ENCODE data around the gene STXBP5L. TPM values are rescaled to one million over a fixed set of nuclear protein-coding genes. Genes with fewer than 3 reads are reported as not detected.
"Not testable (repeated sequence)": the region's sequence is repeated elsewhere in the genome, so short reads cannot be mapped to it uniquely, and the experiment has no call there.

Gene STXBP5L
- total RNA-seq, 2 experiments from 2014 or later, result not detected

DNA sequence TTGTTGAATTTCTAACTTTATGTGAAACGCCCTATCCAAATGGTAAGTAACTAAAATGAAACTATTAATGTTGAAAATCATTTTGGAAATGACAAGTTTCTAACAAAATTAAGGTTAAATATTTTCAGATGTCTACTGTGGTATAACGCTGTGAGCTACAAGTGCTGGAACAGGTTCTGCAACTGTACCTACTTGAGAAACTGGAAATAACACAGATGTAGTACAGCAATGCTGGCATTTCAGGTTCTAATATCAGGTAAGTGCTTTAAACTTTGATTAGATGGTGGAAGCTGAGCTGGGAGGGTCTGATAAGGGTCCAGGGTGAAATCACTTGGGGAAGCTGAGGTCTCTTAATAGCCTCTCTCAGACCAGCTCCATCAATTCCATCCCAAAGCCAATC lies 315.1 kb downstream of the STXBP5L start:
- no peak overlapping the region for H3K4me3 Mint-ChIP-seq
- CTCF ChIA-PET, result no interaction called here
- ATAC-seq (no peak), DNase-seq (no peak)
- no peaks in the 10 kb centered on the region for H3K36me3 Mint-ChIP-seq
- no peak overlapping the region for H3K27ac Mint-ChIP-seq
- H3K9me3 Mint-ChIP-seq (ENCODE audit: low read depth), result no peaks in the 10 kb centered on the region
- no peaks in the 10 kb centered on the region for H3K27me3 Mint-ChIP-seq
- H3K4me1 Mint-ChIP-seq, result no peaks in the 10 kb centered on the region

DNA sequence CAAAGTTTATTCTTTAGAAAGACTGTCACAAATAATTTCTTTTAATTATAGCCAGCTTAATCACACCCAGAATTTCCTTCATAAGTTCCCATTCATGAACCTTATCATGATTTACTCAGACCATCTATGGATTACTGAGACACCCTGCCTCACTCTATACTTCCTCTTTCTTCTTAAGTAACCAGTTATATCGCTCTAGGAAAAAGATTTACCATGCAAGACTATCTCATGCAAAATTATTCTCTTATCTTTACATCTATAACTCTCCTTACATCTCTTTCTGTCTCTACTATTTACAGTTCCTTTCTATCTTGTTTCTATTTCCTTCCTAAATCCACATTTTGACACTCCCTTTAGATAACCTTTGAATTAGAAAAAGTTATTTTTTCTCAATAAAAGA lies 321.0 kb downstream of the STXBP5L start:
- DNase-seq (no peak), ATAC-seq (no peak)
- H3K9me3 Mint-ChIP-seq (ENCODE audit: low read depth), result no peaks in the 10 kb centered on the region
- no peaks in the 10 kb centered on the region for H3K36me3 Mint-ChIP-seq
- no peak overlapping the region for H3K4me3 Mint-ChIP-seq
- no peaks in the 10 kb centered on the region for H3K27me3 Mint-ChIP-seq
- CTCF ChIA-PET, result no interaction called here
- H3K4me1 Mint-ChIP-seq, result no peaks in the 10 kb centered on the region
- no peak overlapping the region for H3K27ac Mint-ChIP-seq

DNA sequence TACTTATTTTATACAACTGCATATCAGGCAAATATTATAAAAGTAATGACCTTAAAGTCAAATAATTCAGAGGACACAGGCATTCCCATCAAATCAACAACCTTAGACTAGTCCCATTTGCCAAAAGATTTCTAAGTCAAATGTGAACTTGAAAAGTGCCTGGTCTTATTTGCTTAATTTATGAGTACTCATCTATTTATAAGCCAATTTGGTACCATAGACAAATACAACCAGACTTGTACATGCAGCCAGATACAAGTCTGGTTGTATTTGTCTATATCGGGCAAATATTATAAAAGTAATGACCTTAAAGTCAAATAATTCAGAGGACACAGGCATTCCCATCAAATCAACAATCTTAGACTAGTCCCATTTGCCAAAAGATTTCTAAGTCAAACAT lies 322.2 kb downstream of the STXBP5L start:
- CTCF ChIA-PET; H3K27ac Mint-ChIP-seq; DNase-seq; H3K9me3 Mint-ChIP-seq (ENCODE audit: low read depth); H3K27me3 Mint-ChIP-seq; H3K36me3 Mint-ChIP-seq; H3K4me1 Mint-ChIP-seq; H3K4me3 Mint-ChIP-seq; ATAC-seq: not testable (repeated sequence)

DNA sequence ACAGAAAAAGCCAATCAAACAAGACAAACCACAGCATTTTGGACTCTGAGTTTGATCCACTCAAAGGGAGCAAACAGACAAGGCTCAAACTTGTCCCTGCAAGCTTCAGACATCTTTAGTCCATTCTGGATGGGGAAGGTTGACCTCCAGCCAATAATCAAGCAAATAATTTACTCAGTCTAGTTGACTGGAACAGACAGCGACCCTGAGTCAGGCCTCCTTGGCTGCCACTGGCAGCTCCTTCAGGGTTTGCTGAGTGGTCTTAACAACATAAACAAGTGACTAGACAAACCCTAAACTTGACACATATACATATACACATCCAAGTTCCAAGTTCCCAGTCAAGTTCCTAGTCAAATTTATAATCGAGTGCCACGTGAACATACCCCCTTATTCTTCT lies 323.9 kb downstream of the STXBP5L start:
- H3K4me1 Mint-ChIP-seq, result no peaks in the 10 kb centered on the region
- no peaks in the 10 kb centered on the region for H3K9me3 Mint-ChIP-seq (ENCODE audit: low read depth)
- H3K4me3 Mint-ChIP-seq, result no peak overlapping the region
- CTCF ChIA-PET, result no interaction called here
- no peak for DNase-seq
- H3K36me3 Mint-ChIP-seq, result no peaks in the 10 kb centered on the region
- no peaks in the 10 kb centered on the region for H3K27me3 Mint-ChIP-seq
- no peak overlapping the region for H3K27ac Mint-ChIP-seq
- ATAC-seq, result no peak

DNA sequence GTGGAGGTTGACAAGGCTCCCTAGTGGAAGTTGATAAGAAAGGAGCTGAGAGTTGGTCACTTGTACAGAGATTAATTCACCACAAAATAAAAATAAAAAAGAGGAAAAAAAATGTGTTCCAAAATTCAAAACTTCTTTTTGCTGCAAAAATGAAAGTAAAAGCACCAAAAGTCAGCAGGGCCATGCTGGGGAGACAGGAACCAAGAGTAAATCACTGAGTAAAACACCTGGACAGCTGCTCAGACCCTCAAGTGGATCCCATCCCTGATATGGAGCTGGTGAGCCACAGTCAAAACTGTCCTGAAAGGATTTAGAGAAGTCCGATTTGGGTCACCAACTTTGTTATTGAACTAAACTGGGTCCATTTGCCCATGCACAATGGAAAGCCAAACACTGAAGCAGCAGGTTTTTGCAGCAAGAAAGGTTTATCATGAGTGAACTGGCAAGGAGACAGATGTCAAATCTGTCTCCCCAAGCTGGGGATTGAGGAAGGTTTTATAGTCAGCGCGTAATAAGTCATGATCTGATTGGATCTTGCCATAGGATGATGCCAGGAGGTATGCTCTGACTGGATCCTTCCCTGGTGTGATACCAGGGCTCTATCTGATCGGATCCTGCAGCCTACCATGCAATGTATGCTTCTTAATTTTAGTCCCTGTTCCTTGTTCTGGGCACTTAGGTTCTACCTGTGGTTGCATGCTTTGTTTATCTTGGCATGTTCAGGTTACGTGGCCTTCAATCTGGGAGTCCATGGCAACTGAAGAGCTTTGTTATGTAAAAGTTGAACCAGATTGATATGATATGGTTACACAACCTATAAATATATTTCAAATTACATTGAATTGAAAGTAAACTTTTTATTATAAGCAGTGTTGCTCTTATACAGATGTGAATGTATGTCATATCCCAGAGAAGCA lies 324.6 kb downstream of the STXBP5L start:
- no peaks in the 10 kb centered on the region for H3K27me3 Mint-ChIP-seq
- H3K9me3 Mint-ChIP-seq (ENCODE audit: low read depth), result no peaks in the 10 kb centered on the region
- H3K27ac Mint-ChIP-seq, result no peak overlapping the region
- no peaks in the 10 kb centered on the region for H3K36me3 Mint-ChIP-seq
- DNase-seq (no peak), ATAC-seq (no peak)
- CTCF ChIA-PET, result interaction anchor here (0.6 kb wide), 1 partner anchor 226 kb away, joined by 3 read pairs; no protein-coding TSS in a partner anchor
- H3K4me1 Mint-ChIP-seq, result no peaks in the 10 kb centered on the region
- H3K4me3 Mint-ChIP-seq, result no peak overlapping the region

DNA sequence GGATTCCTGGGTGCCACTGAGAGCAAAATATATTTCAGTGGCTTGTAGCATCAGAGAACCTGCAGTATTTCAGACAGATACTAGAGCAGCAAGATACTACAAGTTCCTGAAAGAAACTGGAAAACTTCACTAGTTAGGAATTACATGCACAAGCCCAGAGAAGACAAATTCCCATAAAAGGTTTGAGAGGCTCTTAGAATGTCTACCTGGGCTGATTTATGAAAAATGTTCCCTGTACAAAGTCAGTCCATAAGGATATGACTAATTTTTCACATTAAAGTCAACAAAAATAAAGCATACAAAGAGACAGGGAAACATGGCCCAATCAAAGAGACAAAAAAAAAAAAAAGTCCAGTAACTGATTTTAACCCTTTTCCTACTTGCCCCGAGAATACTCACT lies 335.2 kb downstream of the STXBP5L start:
- H3K27me3 Mint-ChIP-seq, result no peaks in the 10 kb centered on the region
- CTCF ChIA-PET, result no interaction called here
- H3K9me3 Mint-ChIP-seq (ENCODE audit: low read depth), result no peaks in the 10 kb centered on the region
- DNase-seq (no peak), ATAC-seq (no peak)
- H3K4me1 Mint-ChIP-seq, result no peaks in the 10 kb centered on the region
- no peaks in the 10 kb centered on the region for H3K36me3 Mint-ChIP-seq
- H3K27ac Mint-ChIP-seq, result no peak overlapping the region
- H3K4me3 Mint-ChIP-seq, result no peak overlapping the region

DNA sequence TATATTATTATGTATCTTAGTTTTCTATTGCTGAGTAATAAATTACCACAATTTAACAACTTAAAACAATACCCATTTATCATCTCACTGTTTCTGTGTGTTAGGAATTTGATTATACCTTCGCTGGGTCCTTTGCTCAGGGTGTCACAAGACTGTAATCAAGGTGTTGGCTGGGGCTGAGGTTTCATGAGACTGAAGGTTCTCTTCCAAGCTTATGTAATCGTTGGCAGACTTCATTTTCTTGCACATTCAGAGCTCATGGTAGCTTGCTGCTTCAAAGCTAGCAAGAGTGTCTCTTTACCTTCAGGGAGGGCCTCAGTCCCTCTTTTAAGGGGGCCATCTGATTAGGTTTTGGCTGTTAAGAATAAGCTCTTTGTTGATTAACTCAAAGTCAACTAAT lies 344.7 kb downstream of the STXBP5L start:
- Mint-ChIP-seq H3K36me3 (no peaks in the 10 kb centered on the region), H3K4me3 (no peak overlapping the region), H3K27ac (no peak overlapping the region), H3K4me1 (no peaks in the 10 kb centered on the region), H3K27me3 (no peaks in the 10 kb centered on the region), H3K9me3 (ENCODE audit: low read depth) (no peaks in the 10 kb centered on the region)
- ATAC-seq, result no peak
- CTCF ChIA-PET, result no interaction called here
- DNase-seq, result no peak

DNA sequence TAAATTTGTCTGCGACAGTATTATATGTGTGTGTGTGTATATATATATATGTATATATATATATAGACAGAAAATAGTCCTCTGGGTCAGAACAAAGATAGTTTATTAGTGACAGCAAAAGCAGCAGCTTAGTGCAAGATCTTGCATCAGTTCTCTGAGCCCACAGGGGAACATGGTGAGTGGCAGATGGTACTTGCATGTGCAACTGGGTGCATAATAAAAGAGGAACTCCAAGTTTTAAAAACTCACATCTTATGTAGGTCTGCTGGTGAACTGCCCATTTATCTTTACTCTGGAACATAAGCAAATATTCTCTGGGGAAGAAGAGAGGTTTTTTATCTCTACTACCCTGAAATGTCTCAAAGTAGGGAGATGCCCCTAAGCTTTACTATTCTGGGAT lies 361.4 kb downstream of the STXBP5L start:
- Mint-ChIP-seq H3K4me3 (no peak overlapping the region), H3K27me3 (no peaks in the 10 kb centered on the region), H3K9me3 (ENCODE audit: low read depth) (peaks cover 2% of the 10 kb centered on the region), H3K36me3 (no peaks in the 10 kb centered on the region), H3K4me1 (no peaks in the 10 kb centered on the region), H3K27ac (no peak overlapping the region)
- DNase-seq (no peak), ATAC-seq (no peak)
- CTCF ChIA-PET, result no interaction called here

DNA sequence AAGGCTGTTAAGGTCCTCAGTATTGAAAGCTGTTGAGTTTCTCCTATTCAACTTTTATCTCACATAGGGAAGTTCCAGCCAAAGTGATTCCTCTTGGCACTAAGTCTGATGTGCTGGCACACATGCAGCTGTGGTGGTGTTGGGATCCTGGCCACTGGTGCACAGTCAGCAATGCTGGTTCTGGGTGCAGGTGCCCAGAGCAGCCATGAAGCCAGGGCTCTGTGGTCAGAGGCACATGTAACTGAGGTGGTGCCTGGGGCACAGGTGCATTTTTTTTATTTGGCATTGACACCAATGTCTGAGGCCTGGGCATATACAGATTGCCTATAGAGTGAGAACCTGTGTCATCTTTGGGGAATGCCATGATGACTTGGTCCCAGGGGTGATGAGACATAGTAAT lies 366.4 kb downstream of the STXBP5L start:
- CTCF ChIA-PET, result no interaction called here
- Mint-ChIP-seq H3K27ac (no peak overlapping the region), H3K9me3 (ENCODE audit: low read depth) (peaks cover 7% of the 10 kb centered on the region), H3K4me3 (no peak overlapping the region), H3K27me3 (no peaks in the 10 kb centered on the region), H3K36me3 (no peaks in the 10 kb centered on the region), H3K4me1 (no peaks in the 10 kb centered on the region)
- ATAC-seq (no peak), DNase-seq (no peak)

DNA sequence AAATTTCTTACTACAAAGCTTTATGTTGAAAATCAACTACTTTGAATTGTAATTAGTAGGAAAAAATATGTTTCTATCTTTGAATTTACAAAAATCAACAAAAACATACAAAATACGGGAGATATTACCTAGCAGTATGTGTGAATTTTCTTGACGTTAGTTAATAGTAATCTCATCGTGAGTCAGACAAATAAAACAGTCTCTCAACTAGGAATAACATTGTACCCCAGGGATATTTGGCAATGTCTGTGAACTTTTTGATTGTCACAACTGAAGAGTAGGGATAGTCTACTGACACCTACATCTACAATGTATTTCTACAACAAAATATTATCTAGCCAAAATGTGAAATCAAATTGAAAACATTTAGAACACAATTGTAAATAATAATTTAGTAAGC lies 387.4 kb downstream of the STXBP5L start:
- no peaks in the 10 kb centered on the region for H3K4me1 Mint-ChIP-seq
- H3K27me3 Mint-ChIP-seq, result no peaks in the 10 kb centered on the region
- H3K36me3 Mint-ChIP-seq, result no peaks in the 10 kb centered on the region
- H3K9me3 Mint-ChIP-seq (ENCODE audit: low read depth), result no peaks in the 10 kb centered on the region
- ATAC-seq, result no peak
- DNase-seq, result no peak
- no peak overlapping the region for H3K4me3 Mint-ChIP-seq
- no peak overlapping the region for H3K27ac Mint-ChIP-seq
- CTCF ChIA-PET, result no interaction called here

DNA sequence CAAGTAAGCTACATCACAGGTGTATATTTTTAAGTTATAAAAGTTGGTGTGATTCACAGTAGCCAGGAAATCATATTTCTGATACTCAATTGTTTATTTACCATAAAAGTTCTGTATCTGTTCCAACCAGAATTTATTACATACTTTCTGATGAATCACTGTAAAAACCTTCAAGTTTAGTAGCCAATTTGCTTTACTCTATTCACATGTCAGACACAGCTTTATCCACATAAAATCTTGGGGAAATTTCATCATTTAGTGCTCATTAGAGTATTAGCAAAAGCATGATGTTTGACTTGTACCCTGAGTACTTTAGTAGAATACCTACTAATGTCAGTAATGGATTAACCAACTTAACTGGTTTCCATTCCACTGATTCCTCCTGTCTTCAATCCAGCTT lies 388.0 kb downstream of the STXBP5L start:
- no peaks in the 10 kb centered on the region for H3K36me3 Mint-ChIP-seq
- no peaks in the 10 kb centered on the region for H3K9me3 Mint-ChIP-seq (ENCODE audit: low read depth)
- H3K4me1 Mint-ChIP-seq, result no peaks in the 10 kb centered on the region
- DNase-seq (no peak), ATAC-seq (no peak)
- H3K4me3 Mint-ChIP-seq, result no peak overlapping the region
- CTCF ChIA-PET, result no interaction called here
- no peak overlapping the region for H3K27ac Mint-ChIP-seq
- no peaks in the 10 kb centered on the region for H3K27me3 Mint-ChIP-seq

DNA sequence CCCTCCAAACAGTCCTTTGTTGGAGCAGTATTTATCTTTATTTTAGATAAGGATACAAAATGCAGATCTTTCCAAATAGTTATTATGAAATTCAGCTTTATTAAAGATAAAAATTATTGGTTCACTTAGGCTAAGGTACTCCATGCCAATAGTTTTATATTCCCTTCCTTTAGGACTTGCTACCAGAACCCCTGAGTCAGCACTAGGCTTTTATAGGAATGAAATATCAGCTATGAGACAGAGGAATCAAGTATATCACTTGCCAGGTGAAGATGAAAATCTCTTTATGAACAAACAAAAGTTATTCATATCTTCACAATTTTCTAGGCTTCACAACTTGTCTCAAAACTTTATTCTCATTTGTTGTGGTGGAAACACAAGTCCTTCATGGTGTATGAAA lies 416.3 kb downstream of the STXBP5L start:
- CTCF ChIA-PET, result no interaction called here
- Mint-ChIP-seq H3K9me3 (ENCODE audit: low read depth) (no peaks in the 10 kb centered on the region), H3K36me3 (no peaks in the 10 kb centered on the region), H3K27me3 (peaks cover 3% of the 10 kb centered on the region), H3K27ac (no peak overlapping the region), H3K4me1 (no peaks in the 10 kb centered on the region), H3K4me3 (no peak overlapping the region)
- DNase-seq (no peak), ATAC-seq (no peak)

DNA sequence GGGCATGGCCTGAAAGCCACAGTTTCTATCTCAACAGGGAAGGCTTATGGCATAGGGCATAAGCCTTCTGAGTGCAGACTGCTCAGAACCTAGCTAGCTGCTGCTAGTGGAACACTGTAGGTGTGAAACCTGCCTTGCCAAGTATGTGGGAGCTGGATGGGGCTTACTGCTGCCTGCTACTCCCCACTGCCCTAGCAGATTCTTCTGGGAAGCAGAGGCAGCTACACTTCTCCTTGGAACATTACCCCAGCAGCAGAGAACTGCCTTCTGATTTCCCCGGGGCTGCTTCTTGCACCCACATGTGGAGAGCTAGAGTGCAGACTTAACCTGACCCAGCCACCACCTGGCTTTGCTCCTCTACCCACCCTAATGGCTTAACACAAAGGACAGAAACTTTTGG lies 422.1 kb downstream of the STXBP5L start:
- Mint-ChIP-seq H3K4me1 (no peaks in the 10 kb centered on the region), H3K36me3 (no peaks in the 10 kb centered on the region), H3K27me3 (no peaks in the 10 kb centered on the region), H3K4me3 (no peak overlapping the region), H3K27ac (no peak overlapping the region), H3K9me3 (ENCODE audit: low read depth) (no peaks in the 10 kb centered on the region)
- DNase-seq (no peak), ATAC-seq (no peak)
- CTCF ChIA-PET, result no interaction called here

DNA sequence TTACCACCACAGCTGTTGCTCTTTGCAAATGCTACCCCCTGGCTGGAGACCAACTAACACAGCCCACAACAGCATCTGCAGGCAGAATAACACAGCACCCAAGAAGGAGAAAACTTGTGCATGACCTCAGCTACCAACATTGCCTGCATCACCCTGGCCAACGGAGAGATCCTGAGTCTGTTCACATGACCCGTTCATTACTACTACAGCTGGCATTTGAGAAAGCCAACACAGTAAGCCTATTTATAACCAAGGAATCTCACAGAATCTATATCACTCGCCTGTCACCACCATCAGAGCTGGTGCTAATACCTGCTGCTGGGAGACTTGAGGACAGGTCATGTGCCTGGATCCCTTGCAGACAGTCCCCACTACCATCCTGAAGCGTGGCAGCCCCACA lies 422.6 kb downstream of the STXBP5L start:
- Mint-ChIP-seq H3K27me3 (no peaks in the 10 kb centered on the region), H3K27ac (no peak overlapping the region), H3K4me1 (no peaks in the 10 kb centered on the region), H3K36me3 (no peaks in the 10 kb centered on the region), H3K9me3 (ENCODE audit: low read depth) (no peaks in the 10 kb centered on the region), H3K4me3 (no peak overlapping the region)
- CTCF ChIA-PET, result no interaction called here
- DNase-seq (no peak), ATAC-seq (no peak)

DNA sequence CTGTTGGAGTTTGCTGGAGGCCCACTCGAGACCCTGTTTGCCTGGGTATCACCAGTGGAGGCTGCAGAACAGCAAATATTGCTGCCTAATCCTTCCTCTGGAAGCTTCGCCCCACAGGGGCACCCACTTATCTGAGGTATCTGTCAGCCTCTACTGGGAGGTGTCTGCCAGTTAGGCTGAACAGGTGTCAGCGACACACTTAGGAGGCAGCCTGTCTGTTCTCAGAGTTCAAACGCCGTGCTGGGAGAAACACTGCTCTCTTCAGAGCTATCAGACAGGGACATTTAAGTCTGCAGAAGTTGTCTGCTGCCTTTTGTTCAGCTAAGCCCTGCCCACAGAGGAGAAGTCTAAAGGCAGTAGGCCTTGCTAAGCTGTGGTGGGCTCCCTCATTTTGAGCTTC lies 448.0 kb downstream of the STXBP5L start:
- H3K4me3 Mint-ChIP-seq, result not testable (repeated sequence)

More for the DNA sequence above, 448.0 kb downstream of the STXBP5L start:
- DNase-seq; H3K4me1 Mint-ChIP-seq; CTCF ChIA-PET; H3K27me3 Mint-ChIP-seq; H3K9me3 Mint-ChIP-seq (ENCODE audit: low read depth); ATAC-seq; H3K27ac Mint-ChIP-seq; H3K36me3 Mint-ChIP-seq: not testable (repeated sequence)

Measured in activated CD8-positive, alpha-beta memory T cell treated with anti-CD3 and anti-CD28 coated beads, Interleukin-2, amount 10 ng/mL, durations not matched to agents 7 days and 5 days (primary cell).